GM12873 (cell line): ENCODE measurements around the gene BRD3.
A peak's percentile ranks its signal among the peaks of the same experiment; 100 is the strongest.

ENCODE experiments used
- CTCF ChIP-seq: IDR thresholded peaks from 2 replicates; pipeline ENCODE4 v1.5.1; 2012; ENCODE audit warnings: low read depth, mild to moderate bottlenecking, moderate library complexity, low read length, control low read depth; ENCODE audit not compliant: insufficient read depth; ENCODE audit errors: missing control alignments

Gene BRD3

GRCh38 chr9:134026581-134026980, 41.2 kb downstream of the BRD3 start:
- TF ChIP-seq CTCF: no peak

DNA sequence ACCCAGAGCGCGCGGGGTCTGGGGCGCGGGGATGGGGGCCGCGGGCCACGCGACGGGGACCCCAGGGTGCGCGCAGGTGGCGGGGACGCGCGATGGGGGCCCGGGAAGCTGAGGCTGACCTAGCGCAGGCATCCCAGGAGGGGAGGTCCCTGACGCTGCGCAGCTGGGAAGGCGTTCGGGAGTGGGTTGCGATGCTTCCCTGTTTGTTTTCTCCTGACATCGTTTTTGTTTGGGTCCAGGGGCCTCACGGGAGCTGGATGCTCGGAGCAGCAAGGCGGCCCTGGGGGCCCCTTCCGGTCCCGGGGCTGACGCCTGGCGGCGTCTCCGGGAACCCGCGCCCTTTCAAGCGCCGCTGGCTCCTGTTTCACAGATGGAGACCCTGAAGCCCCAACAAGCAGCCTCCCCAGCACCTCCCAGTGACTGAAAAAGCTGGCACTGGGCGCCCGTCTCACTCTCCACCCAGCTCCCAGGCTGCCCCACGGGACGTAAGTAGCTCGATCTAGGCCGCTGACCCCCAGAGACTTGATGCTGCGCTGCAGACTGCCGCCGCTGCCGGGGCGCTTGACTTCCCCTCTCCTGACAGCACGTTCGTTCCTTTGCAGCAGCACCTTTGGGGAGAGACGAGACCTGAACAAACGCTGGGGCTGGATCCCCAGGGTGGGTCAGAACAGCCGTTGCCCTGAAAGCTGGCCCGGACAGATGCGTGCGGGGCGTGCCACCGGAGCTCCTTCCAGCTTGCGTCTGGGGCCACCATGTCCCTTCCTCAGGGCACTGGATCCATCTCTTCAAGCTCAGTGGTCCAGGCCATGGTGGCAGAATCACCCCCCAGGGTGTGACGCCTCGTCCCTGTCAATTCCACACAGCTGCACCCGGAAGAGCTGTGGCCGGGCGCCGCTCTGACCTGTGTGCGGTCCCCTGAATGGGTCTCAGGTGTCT, 42.0 kb downstream of the BRD3 start:
- peak; percentile 49 for TF ChIP-seq CTCF

GRCh38 chr9:134024828-134025605, 42.8 kb downstream of the BRD3 start, which contains the start of gene BRD3OS:
Gene BRD3OS (plus strand): TSS chr9:134025481. CDS start chr9:134026748, 1,267 bp downstream.
- no peak for TF ChIP-seq CTCF

DNA sequence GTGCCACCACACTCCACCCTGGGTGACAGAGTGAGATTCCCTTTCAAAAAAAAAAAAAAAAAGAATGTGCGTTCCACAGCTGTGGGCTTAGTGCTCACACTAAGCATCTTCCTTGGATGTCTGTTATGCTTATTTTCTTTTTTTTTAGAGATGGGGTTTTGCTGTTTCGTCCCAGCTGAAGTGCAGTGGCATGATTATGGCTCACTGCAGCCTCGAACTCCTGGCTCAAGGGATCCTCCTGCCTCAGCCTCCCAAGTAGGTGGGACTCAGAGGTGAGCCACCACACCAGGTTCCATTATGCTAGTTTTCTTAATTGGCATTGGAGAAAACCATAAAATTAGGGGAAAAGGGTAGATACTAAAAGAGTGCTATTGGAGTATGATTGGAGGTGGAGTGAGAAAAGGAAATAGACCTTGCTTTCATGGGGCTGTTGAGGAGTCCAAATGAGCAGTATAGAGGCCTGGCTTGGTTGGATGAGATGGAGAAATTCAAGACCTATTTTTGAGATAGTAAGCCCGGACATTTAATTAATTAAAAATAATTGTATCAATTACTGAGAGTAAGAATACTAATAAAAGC, 43.5 kb downstream of the BRD3 start:
- no peak for TF ChIP-seq CTCF

- TF ChIP-seq CTCF: no peak
Observed at GRCh38 chr9:134014946-134015345, 52.9 kb downstream of the BRD3 start.

GRCh38 chr9:134011401-134011800, 56.4 kb downstream of the BRD3 start:
- TF ChIP-seq CTCF: no peak
